GM23338 (cell line): ENCODE data around the gene TPP2.

Source experiments
- CREB1 ChIP-seq: fragments of 250-450 bp; sonication (Bioruptor Pico); IDR thresholded peaks from 2 replicates; pipeline ENCODE4 v1.5.0; 2020; ENCODE audit warnings: low read depth, mild to moderate bottlenecking, moderate library complexity
- CTCF ChIP-seq, 2 experiments: fragments of 200-600 bp in 1 of 2; sonication (generic) in 1 of 2; conservative IDR thresholded peaks; 2 replicates each; pipeline versions ENCODE4 v1.5.1 to v1.6.1; 2016 to 2017; ENCODE audit warnings: antibody characterized with exemption in 2 of 2, low read depth in 2 of 2, mild to moderate bottlenecking in 2 of 2, moderate library complexity in 1 of 2
- ETS1 ChIP-seq: IDR thresholded peaks from 2 replicates; pipeline ENCODE4 v1.6.1; 2016; ENCODE audit warnings: antibody characterized with exemption
- EZH2 ChIP-seq: fragments of 200-600 bp; sonication (generic); IDR thresholded peaks from one replicate; pipeline ENCODE4 v1.8.0; 2017; ENCODE audit warnings: antibody characterized with exemption, mild to moderate bottlenecking, low read depth; ENCODE audit not compliant: unreplicated experiment
- EZH2phosphoT487 ChIP-seq: fragments of 200-600 bp; sonication (generic); IDR thresholded peaks from one replicate; pipeline ENCODE4 v1.8.1; 2018; ENCODE audit warnings: antibody characterized with exemption; ENCODE audit not compliant: unreplicated experiment
- JUNB ChIP-seq: IDR thresholded peaks from one replicate; pipeline ENCODE4 v1.6.1; 2016; ENCODE audit warnings: antibody characterized with exemption; ENCODE audit not compliant: unreplicated experiment
- NANOG ChIP-seq: IDR thresholded peaks from 2 replicates; pipeline ENCODE4 v1.6.1; 2016; ENCODE audit warnings: antibody characterized with exemption, borderline replicate concordance
- POLR2AphosphoS5 ChIP-seq: IDR thresholded peaks from 2 replicates; pipeline ENCODE4 v1.6.1; 2016; ENCODE audit warnings: antibody characterized with exemption, low read depth
- REST ChIP-seq: IDR thresholded peaks from one replicate; pipeline ENCODE4 v1.6.1; 2018; ENCODE audit warnings: antibody characterized with exemption; ENCODE audit not compliant: unreplicated experiment
- STAT1 ChIP-seq: IDR thresholded peaks from one replicate; pipeline ENCODE4 v1.6.1; 2016; ENCODE audit warnings: antibody characterized with exemption; ENCODE audit not compliant: unreplicated experiment
- ZNF114 ChIP-seq: fragments of 250-450 bp; sonication (Bioruptor Pico); IDR thresholded peaks from 2 replicates; pipeline ENCODE4 v1.5.0; 2020; ENCODE audit warnings: mild to moderate bottlenecking, moderate library complexity
- ZNF331 ChIP-seq: fragments of 250-450 bp; sonication (Bioruptor Pico); IDR thresholded peaks from 2 replicates; pipeline ENCODE4 v1.5.0; 2020; ENCODE audit warnings: low read depth, mild to moderate bottlenecking, moderate library complexity
- ZNF462 ChIP-seq: fragments of 250-450 bp; sonication (Bioruptor Pico); IDR thresholded peaks from 2 replicates; pipeline ENCODE4 v1.5.0; 2020; ENCODE audit warnings: mild to moderate bottlenecking, moderate library complexity

GRCh38 chr13:102702965-102703725 is 106.4 kb downstream of the TPP2 start:
- TF ChIP-seq CTCF (conservative IDR thresholded peaks at IDR 0.05; ENCODE audit: low read depth in 2 of 2) (no peak), EZH2phosphoT487 (no peak), EZH2 (no peak), REST (no peak), POLR2AphosphoS5 (no peak), NANOG (no peak), STAT1 (no peak), ZNF462 (no peak), ETS1 (no peak), CREB1 (CRISPR knock-in tag) (no peak), JUNB (no peak), ZNF114 (CRISPR knock-in tag) (no peak), ZNF331 (CRISPR knock-in tag) (no peak)
